GM21390 (cell line): ENCODE data around the gene TPTE2.
A peak's percentile ranks its signal among the peaks of the same experiment; 100 is the strongest.
"Not testable (repeated sequence)": the region's sequence is repeated elsewhere in the genome, so short reads cannot be mapped to it uniquely, and the experiment has no call there.

Experiments
- ATAC-seq: cut with Tn5 transposase; IDR thresholded peaks from one replicate; pipeline ENCODE4 v1.9.1; 2021; ENCODE audit not compliant: unreplicated experiment

TPTE2 gene

DNA sequence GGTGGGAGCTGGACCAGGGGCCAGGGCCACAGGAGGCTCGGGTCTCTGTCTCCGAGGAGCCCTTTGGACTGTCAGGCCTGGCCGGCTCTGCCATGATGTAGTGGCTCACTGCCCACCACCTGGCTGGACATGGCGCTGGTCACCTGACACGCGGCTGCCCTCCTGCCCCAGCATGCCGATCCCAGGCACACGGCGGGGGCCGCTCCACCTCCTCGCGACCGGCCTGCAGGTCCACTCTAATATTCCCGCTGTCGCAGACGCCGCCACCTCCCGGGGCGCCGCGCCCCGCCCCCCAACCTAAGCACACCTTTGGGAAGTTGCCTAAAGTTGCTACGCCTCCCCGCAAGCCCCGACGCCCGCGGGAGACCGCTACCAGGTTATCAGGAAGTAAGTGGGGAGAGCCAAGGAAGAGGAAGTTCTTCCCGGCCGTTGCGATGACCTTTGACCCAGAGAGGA, at the start of gene TPTE2:
TSS of gene TPTE2 (minus strand) at position 406 of the 456 bp plus-strand sequence. CDS start 58,298 bp downstream, outside the sequence.
- not testable (repeated sequence) for ATAC-seq

DNA sequence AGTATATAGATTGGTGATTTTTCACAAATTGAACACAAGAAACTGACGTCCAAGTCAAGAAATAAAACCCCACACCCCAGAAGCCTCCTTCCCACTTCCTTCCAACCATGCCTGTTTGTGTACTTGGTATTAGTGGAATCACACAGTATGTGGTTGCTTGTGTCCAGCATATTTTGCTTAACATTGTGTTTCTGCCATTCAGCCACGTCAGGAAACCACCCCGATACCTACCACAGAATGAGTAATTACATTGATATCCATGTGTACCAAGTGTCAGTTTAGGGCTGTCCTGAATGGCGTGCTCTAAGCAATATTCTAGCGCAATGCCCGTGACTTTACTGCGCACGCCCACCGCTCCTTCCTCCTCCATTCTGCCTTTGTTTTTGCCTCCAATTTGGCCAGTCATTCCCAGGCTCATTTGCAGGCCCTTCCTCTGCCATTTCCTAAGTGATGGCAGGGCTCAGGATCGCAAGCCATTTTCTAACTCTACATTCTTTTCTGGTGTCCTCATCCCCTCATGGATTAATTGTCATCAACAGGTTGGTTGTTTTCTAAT, 46.3 kb upstream of the TPTE2 start:
- no peak for ATAC-seq

DNA sequence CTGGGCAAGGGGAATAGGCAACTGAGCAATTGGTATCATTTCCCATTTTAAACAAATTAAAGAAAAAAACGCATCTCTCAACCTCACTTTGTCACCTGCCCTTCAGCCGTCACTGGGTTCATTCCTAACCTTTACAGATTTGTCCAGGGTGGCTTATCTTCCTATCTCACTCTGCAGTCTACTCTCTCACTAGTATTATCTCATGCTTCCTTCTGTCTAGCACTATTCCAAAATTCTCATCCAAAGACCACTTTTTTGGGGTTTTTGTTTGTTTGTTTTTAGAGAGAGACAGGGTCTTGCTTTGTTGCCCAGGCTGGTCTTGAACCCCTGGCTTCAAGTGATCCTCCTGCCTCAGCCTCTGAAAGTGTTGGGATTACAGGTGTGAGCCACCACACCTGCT, 45.4 kb upstream of the TPTE2 start:
- ATAC-seq = no peak

DNA sequence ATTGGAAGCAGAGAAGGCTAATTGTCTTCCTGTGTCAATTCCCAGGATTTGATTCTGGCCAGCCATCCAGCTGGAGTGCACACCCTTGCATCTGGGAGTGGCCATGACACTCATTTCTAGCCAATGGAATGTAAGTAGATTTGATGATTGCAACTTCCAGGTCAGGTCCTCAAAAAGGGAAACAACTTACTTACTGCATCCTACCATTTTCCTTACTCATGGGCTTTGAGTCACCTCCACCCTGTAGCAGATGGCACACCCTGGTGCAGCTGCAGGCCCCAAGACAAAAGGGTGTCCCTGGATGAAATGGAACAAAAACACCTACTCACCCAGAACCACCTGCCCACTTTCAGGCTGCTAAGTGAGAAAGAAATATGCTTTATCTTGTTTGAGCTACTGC, 44.8 kb upstream of the TPTE2 start:
- ATAC-seq = no peak

DNA sequence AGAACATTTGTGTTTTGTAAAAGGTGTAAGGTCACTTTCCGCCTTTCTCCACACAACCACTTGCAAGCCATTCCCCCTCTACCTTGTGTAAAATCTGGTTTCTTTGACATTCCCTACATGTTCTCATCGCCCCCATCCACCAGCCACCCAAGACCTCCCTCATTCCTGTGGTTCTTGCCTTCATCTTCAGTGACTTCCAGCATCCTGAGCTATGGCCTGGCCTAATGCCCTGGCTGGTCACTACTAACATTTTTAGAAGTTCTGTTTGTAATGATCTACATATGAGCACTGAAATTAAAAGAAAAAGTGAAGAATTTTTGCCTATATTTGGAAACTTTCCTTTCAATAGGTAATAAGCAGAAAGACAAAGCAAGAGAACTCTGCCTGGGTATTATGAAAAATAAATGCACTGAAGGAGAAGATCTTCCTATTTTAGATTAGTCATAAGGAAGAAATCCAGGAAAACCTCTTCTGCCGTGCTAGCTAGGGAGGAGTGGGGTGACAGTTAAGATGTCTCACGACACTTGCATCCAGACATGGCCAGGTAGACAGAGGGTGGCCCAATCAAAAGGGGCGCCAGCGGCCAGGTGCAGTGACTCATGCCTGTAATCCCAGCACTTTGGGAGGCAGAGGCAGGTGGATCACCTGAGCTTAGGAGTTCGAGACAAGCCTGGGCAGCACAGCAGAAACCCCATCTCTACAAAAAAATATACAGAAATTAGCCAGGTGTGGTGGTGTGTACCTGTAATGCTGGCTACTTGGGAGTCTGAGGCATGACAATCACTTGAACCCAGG, 44.0 kb upstream of the TPTE2 start:
- no peak for ATAC-seq

DNA sequence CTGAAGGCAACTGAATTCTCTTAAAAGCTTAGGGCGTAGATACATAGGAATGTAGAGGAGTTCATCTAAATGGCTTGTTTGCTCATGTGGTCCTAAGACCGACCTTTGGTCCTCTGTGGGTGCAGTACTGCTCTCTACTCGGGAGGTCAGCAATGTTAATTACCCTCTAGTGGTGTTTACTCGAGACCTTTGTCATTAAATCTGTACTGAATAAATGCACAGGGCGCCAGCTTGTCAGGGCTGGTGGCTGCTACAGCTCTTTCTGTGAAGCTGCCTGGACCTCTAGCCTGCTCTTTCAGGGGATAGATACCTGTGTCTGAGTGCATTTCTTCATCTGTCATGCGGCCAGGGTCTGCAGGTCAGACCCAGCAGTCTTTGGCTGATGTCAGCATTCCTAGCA, 43.0 kb upstream of the TPTE2 start:
- no peak for ATAC-seq

DNA sequence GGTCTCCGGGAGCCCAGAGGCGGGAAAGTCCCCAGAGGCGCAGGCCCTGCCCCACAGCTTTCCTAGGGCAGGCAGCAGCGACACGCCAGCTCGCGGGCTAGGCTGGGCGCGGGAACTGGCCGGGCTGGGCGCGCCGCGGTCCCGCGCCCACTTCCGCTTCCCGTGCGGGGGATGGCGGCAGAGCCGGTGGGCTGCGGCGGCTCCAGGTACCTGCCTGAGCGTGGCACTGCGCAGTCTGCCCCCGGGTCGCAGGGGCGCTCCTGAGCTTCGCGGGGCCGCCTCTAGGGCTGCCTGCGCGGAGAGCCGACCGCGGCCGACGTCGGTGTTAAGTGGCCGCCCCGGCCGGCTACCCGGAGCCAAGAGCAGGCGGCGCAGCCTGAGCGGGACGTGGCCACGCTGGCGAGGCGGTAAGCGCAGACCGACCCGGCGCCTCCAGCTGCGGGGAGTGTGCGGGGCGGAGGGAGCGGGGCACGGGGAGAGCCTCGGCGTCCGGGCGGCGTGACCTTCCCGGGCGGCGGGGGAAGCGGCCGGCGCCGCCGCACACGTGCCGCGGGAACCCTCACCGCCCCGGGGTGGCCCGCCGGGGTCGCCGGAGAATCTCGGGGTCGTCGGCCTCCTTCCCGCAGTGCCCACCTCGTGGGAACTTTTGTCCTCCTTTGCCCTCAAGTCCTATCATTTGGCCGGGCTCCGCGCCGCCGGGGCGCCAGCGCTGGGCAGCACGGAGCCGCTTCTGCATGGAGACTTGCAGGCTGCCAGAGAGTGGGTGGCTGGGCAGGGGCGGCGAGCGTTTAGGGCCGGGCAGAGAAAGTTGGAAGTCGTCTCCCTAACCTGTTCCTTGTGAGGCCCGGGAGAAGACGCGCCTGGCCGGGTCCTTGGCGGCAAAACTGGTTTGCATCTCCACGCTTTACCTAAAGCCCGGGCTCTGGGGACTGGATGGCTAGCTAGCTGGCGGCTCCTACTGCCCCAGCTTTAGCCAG, 40.7 kb upstream of the TPTE2 start:
- peak; percentile 88 for ATAC-seq

DNA sequence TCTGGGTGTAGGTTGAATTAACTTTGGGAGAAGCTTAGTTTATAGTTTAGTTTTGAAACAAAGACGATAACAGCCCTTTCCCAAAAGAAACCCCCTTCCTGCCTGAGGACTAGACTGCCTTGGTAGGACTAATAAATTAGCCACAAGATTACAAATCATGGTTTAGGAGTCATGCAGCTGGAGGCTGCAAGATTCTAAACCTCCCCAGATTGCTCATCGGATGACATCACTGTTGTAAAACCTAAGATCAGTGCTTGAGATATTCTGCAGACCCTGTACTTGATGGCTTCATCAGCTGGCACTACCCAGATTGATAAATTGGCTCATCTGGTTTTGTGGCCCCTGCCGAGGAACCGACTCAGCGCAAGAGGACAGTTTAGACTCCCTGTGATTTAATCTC, 36.2 kb upstream of the TPTE2 start:
- no peak for ATAC-seq

DNA sequence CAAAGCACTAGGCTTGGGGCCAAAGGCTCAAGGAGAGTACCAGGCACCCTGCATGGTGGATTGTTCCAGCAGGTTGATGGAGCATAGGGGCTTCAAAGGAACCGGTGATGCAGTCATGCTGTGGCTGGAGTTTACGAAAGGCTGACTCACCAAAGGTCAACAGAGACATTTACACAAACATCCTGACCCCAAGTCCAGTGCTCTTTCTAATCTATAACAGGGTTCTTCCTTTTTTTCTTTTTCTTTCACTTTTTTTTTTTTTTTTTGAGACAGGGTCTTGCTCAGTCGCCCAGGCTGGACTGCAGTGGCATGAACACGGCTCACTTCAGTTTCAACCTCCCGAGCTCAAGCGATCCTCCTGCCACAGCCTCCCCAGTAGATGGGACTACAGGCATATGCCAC, 35.6 kb upstream of the TPTE2 start:
- ATAC-seq = no peak

DNA sequence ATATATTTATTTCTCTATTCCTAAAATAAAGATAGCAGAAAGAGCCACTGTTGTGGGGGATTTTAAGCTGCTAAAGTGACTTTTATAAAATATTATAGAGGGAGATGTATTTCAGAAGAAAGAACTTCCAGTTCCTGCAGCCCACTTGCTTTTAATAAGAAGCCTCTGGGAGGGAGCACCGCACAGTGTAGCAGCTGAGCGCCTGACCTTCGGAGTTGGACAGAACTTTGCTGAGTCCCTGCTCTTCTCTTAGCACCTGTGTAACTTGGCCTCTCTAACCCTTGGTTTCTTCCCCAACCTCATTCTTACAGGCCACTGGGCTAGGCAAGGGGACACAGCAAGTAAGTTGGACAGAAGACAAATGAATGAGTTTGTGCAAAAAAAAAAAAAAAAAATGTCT, 34.8 kb upstream of the TPTE2 start:
- no peak for ATAC-seq

DNA sequence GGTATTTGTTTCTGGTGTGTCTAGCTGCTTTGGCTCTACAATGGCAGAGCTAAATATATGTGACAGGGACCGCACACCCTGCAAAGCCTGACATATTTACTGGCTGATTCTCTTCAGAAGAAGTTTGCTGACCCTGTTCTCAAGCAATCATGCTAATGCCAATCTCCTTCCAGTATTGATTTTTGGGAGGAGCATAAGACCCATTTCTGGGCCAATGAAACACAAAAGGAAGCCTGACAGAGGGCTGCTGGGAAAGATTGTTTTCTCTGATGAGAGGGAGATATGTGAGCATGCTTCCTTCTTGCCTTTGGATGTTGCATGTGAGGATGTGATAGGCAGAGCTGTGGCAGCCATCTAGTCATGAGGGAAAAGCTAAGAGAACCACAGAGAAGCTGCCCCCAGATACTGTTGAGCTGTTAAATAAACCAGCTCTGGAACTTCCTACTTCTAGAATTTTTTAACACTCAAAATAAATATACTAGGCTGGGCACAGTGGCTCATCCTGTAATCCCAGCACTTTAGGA, 31.4 kb upstream of the TPTE2 start:
- no peak for ATAC-seq

DNA sequence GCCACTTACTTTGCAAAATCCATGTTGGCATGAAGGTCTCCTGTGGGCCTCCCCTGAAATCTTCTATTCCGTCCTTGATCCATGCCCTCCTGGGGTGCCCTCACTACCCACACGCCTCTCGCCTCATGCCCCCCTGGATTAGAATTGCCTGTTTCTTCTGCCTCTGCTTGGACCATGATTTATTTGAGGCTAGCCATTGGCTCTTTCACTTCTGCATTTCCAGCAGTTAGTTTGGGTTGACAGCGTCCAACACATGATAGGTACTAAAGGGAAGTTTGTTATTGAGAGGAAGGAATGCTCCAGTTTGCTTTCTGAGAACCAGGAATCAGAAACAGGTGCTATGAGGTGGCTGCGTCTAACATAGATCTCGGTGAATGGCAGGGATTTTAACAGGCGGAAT, 30.5 kb upstream of the TPTE2 start:
- no peak for ATAC-seq

DNA sequence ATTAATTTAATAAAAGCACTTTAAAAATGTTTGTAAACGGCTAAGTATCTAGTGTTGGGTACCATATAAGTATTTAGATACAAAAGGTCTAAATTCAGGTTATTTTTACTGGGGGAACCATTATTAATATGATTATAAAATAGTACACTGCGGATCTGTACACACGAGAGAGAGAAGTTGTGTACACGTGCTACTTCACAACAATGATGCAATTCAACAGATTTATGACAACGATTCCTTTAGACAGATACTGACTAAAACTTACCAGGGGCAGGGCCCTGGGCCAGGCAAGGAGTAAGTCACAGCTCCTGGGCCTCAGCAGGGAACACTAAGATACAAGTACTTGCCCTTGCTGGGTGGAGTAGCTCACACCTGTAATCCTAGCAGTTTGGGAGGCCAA, 29.1 kb upstream of the TPTE2 start:
- no peak for ATAC-seq

DNA sequence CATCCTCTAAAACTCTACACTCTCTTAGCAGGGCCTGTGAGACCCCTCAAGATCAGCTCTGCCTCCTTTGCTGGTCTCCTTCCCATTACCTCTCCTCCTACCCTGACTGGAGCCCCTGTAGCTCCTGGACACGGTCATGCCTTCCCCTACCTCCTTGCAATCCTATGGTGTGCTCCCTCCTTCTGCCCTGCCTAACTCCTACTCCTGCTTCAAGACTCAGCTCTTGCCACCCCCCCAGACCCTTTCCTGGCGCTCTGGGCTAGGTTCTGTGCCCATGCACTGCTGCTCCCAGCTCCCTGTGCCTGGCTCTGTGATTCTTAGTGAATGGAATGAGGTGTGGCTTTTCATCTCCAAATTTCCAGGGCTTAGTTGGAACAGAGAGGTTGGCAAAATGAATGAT, 28.0 kb upstream of the TPTE2 start:
- ATAC-seq = no peak

DNA sequence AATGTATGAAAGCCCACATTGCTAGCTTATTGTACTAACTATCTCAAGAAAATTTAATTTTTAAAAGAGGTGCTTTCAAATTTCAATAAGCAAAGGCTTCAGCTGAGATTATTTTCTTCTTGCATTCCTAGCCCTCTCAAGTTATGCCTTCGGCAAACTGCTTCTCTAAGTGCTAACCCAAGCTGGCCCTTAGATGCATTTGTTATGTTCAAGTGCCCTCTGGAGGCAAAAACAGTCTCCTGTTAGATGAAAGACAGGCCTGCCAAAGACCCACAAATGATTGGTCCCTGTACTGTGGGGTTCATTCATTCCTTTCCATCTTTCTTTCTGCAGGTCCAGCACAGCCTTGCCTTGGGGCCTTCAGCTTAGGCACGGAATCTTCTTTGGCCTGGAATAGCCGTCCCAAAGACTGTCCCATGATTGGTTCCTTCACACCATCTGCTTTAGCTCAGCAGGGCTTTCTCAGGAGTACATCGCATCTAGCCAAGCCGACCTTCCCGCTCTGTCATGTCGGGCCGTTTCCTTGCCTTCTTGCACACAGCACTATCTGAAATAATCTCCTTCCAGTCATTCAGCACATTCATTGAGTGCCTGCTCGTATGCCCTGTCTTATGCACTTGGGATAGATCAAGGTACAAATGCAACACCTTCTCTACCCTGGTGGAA, 26.4 kb upstream of the TPTE2 start:
- ATAC-seq = peak; percentile 71

DNA sequence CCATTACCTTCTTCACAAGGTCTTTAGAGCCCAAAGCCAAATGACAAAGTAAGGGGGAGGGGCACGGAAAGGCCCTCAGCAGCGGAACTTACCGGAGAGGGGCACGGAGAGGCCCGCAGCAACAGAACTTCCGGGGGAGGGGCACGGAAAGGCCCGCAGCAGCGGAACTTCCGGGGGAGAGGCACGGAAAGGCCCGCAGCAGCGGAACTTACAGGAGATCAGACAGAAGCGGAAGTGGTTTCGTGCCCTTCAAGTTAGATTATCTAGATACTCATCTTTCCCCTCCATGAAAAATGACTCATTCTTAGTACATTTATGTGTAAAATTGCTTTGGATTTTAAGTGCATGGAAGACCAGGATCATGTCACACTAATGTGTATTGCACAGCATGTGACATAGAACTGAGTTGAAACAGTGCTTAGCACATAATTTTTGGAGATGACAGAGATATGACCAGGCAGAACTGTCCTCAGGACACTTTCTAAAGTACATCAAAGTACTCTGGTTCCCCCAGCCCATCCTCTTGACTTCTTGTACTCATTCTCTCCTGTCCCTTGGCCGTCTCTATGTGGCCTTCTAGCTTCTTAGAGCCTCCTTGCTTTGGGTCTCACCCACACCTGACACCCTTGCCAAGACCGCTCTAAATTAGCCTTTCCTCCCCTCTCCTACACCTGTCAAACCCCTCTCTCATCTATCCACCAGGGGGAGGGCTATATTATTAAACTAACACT, 25.7 kb upstream of the TPTE2 start:
- peak; percentile 76 for ATAC-seq

DNA sequence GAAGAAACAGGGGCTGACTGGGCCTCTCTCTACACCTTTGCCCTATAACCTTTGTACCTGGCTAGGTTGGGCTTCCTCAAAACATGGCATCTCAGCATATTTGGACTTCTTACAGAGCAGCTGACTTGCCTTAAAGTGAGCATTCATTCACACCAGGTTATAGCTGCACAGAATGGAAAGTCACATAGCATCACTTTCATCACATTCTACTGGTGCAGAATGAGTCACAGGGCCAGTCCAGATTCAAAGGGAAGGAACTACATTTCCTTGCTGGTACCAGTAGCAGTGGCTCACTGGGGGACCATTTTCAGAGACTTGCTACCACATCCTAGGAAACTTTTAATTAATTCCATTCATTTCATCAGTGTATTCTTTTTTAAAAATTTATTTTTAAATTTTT, 20.3 kb upstream of the TPTE2 start:
- no peak for ATAC-seq

DNA sequence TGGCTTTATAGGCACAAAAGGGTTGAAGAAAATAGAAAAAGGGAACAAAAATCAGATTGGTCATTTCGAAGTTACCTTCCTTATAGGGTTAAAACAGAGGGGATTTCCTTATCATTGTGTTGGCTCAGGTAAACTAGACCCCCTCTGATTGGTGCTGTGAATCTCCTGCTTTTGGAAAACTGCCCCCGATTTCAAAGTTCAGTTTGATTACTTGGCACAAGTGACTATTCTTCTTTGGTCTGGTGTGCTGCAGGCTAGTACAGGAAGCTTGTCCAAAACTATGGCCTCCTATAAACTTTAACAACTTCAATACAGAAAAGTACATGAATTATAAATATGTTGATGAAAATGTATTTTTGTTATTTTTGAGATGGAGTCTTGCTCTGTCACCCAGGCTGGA, 13.9 kb upstream of the TPTE2 start:
- no peak for ATAC-seq

DNA sequence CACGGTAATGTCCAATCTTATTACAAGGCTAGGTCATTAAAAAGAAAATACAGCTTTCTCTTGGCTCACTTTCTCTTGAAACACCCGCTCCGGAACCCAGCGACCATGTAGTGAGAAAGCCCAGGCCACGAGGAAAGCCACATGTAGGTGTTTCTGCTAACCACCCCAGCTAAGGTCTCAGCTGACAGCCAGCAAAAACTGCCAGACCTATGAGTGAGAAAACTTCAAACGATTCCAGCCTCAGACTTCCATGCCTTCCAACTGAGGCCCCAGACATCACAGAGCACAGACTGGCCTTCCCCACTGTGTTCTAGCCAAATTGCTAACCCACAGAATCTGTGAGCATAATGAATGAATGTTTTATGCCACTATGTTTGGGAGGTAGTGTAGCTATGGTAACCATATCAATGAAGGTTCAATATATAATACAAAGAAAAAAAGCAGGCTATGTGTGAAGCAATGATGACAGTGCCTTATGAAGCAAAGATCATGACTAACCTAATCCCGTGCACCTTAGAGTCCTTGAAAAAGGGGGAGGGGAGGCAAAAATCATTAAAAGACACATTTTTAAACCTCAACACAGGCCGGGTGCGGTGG, 11.9 kb upstream of the TPTE2 start:
- ATAC-seq = no peak

DNA sequence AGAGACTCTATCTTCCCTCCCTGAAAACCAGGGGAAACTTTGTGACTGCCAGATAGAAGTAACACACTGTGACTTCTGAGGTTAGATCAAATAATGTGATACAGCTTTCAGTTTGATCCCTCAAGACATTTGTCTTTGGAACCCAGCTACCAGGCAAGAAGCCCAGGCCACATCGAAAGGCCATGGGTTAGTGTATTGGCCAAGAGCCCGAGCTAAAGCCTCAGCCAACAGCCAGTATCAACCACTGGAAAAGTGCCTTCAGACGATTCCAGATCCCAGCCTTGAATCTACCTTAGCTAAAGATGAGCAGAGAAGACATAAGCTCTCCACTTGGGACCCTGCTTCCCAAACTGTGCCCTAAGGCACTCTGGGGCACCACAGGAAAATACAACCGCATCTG, 10.9 kb upstream of the TPTE2 start:
- ATAC-seq = no peak
